ENCODE data around the gene TMSB15A. TPM values are rescaled to one million over a fixed set of nuclear protein-coding genes. Genes with fewer than 3 reads are reported as not detected.
"Not testable (repeated sequence)": the region's sequence is repeated elsewhere in the genome, so short reads cannot be mapped to it uniquely, and the experiment has no call there.

TMSB15A gene
- total RNA-seq, 2 donors from 2014 or later, result 1.1 TPM; not detected in 1

- no peaks in the 10 kb centered on the region for H3K27me3 ChIP-seq (replicated peaks; ENCODE audit: insufficient read depth)
- H3K9me3 ChIP-seq, result no peaks in the 10 kb centered on the region
- H3K4me3 ChIP-seq, result no peak overlapping the region
- ATAC-seq (ENCODE audit: insufficient number of reproducible peaks, low FRiP score, low read depth) (no peak), DNase-seq (ENCODE audit: low spot score) (no peak)
- TF ChIP-seq CTCF (IDR thresholded peaks at IDR 0.05), result no peak
- no peaks in the 10 kb centered on the region for H3K4me1 ChIP-seq (ENCODE audit: control insufficient read depth in 1 of 2, low read depth in 2 of 2)
- no peak overlapping the region for H3K27ac ChIP-seq
- H3K36me3 ChIP-seq, result no peaks in the 10 kb centered on the region
Observed at GRCh38 chrX:102535958-102536357, 19.4 kb upstream of the TMSB15A start.

GRCh38 chrX:102517326-102517725 lies 787 bp upstream of the TMSB15A start:
- no peaks in the 10 kb centered on the region for H3K36me3 ChIP-seq
- H3K4me3 ChIP-seq, result peak overlapping the region; percentile 73
- peaks cover 0 to 7% of the 10 kb centered on the region in 2 donors for H3K4me1 ChIP-seq (ENCODE audit: control insufficient read depth in 1 of 2, low read depth in 2 of 2)
- DNase-seq (ENCODE audit: low spot score) (no peak), ATAC-seq (ENCODE audit: insufficient number of reproducible peaks, low FRiP score, low read depth) (no peak)
- H3K9me3 ChIP-seq, result no peaks in the 10 kb centered on the region
- no peak overlapping the region for H3K27ac ChIP-seq
- no peaks in the 10 kb centered on the region for H3K27me3 ChIP-seq (replicated peaks; ENCODE audit: insufficient read depth)
- no peak for TF ChIP-seq CTCF (IDR thresholded peaks at IDR 0.05)

- DNase-seq (ENCODE audit: low spot score), result no peak
- no peak overlapping the region for H3K4me3 ChIP-seq
- ATAC-seq (ENCODE audit: insufficient number of reproducible peaks, low FRiP score, low read depth), result no peak
- no peaks in the 10 kb centered on the region for H3K36me3 ChIP-seq
- H3K27me3 ChIP-seq (replicated peaks; ENCODE audit: insufficient read depth), result no peaks in the 10 kb centered on the region
- H3K4me1 ChIP-seq (ENCODE audit: control insufficient read depth in 1 of 2, low read depth in 2 of 2), result peaks cover 0 to 7% of the 10 kb centered on the region in 2 donors
- H3K9me3 ChIP-seq, result no peaks in the 10 kb centered on the region
- no peak overlapping the region for H3K27ac ChIP-seq
- TF ChIP-seq CTCF (IDR thresholded peaks at IDR 0.05), result no peak
Observed at GRCh38 chrX:102514536-102514935, 2.0 kb downstream of the TMSB15A start.

GRCh38 chrX:102498732-102499131 lies 17.8 kb downstream of the TMSB15A start:
- no peaks in the 10 kb centered on the region for H3K4me1 ChIP-seq (ENCODE audit: control insufficient read depth in 1 of 2, low read depth in 2 of 2)
- ATAC-seq (ENCODE audit: insufficient number of reproducible peaks, low FRiP score, low read depth), result no peak
- no peak for DNase-seq (ENCODE audit: low spot score)
- no peak for TF ChIP-seq CTCF (IDR thresholded peaks at IDR 0.05)
- no peak overlapping the region for H3K27ac ChIP-seq
- H3K9me3 ChIP-seq, result no peaks in the 10 kb centered on the region
- H3K4me3 ChIP-seq, result no peak overlapping the region
- H3K27me3 ChIP-seq (replicated peaks; ENCODE audit: insufficient read depth), result no peaks in the 10 kb centered on the region
- H3K36me3 ChIP-seq, result no peaks in the 10 kb centered on the region

GRCh38 chrX:102491766-102492165 lies 24.8 kb downstream of the TMSB15A start:
- H3K27me3 ChIP-seq (replicated peaks; ENCODE audit: insufficient read depth), result no peaks in the 10 kb centered on the region
- no peaks in the 10 kb centered on the region for H3K9me3 ChIP-seq
- no peaks in the 10 kb centered on the region for H3K36me3 ChIP-seq
- no peak overlapping the region for H3K27ac ChIP-seq
- H3K4me3 ChIP-seq, result no peak overlapping the region
- no peak for TF ChIP-seq CTCF (IDR thresholded peaks at IDR 0.05)
- no peak for DNase-seq (ENCODE audit: low spot score)
- ATAC-seq (ENCODE audit: insufficient number of reproducible peaks, low FRiP score, low read depth), result no peak
- H3K4me1 ChIP-seq (ENCODE audit: control insufficient read depth in 1 of 2, low read depth in 2 of 2), result no peaks in the 10 kb centered on the region

GRCh38 chrX:102478765-102479164 lies 37.8 kb downstream of the TMSB15A start:
- not testable (repeated sequence) for H3K27ac ChIP-seq; H3K4me1 ChIP-seq (ENCODE audit: control insufficient read depth in 1 of 2, low read depth in 2 of 2); H3K4me3 ChIP-seq; DNase-seq (ENCODE audit: low spot score); ATAC-seq (ENCODE audit: insufficient number of reproducible peaks, low FRiP score, low read depth); H3K36me3 ChIP-seq; H3K9me3 ChIP-seq; H3K27me3 ChIP-seq (replicated peaks; ENCODE audit: insufficient read depth)

- not testable (repeated sequence) for ATAC-seq (ENCODE audit: insufficient number of reproducible peaks, low FRiP score, low read depth); DNase-seq (ENCODE audit: low spot score); H3K27ac ChIP-seq; H3K4me1 ChIP-seq (ENCODE audit: control insufficient read depth in 1 of 2, low read depth in 2 of 2); H3K9me3 ChIP-seq; H3K36me3 ChIP-seq; H3K4me3 ChIP-seq; H3K27me3 ChIP-seq (replicated peaks; ENCODE audit: insufficient read depth)
Observed at GRCh38 chrX:102471762-102472220, 44.7 kb downstream of the TMSB15A start, which contains the start of gene TCP11X2. TSS of gene TCP11X2 (minus strand) at chrX:102471812.

- H3K27me3 ChIP-seq (replicated peaks; ENCODE audit: insufficient read depth); H3K27ac ChIP-seq; DNase-seq (ENCODE audit: low spot score); H3K4me3 ChIP-seq; H3K4me1 ChIP-seq (ENCODE audit: control insufficient read depth in 1 of 2, low read depth in 2 of 2); ATAC-seq (ENCODE audit: insufficient number of reproducible peaks, low FRiP score, low read depth); H3K9me3 ChIP-seq; H3K36me3 ChIP-seq: not testable (repeated sequence)
Observed at GRCh38 chrX:102470215-102470614, 46.3 kb downstream of the TMSB15A start.

All from thoracic aorta (tissue), 2 donors.